Measurements from ENCODE around the gene MRTFB.

MRTFB gene

DNA sequence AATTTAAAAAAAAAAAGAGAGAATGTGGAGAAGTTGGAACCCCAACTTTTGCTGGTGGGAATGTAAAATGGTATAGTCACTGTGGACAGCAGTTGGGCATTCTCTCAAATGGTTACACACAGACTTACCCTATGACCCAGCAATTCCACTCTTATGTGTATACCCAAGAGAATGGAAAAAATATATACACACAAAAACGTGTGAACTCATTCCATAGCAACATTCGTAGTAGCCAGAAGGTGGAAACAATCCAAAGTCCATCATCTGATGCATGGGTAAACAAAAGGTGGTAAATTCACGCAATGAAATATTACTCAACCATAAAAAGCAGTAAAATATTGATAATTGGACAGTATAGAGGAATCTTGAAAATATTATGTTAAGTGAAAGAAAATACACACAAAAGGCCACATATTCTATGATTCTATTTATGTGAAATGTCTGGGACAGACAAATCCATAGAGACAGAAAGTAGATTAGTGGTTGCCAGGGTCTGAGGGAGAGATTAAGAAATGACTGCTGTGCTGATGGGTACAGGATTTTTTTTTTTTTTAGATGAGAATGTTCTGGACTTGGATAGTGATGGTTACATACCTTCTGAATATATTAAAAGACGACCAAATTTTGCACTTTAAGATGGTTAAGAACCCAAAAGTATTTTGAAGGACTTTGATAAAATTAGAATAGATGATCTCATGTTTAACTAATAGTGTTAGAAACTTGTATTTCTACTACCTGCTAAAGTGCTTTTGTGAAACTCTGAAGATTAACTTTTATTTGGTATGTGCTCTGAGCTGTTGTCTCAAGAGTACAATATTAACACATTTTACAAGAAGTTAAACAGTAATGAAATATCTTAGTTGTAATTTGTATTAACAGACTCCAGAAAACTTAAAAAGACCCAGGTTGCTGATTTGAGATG, 60.9 kb downstream of the MRTFB start:
- no peak for DNase-seq (ENCODE audit: low read depth, low spot score)

- peak; percentile 17 for DNase-seq (ENCODE audit: low read depth, low spot score)
These were observed 61.6 kb downstream of the MRTFB start for GRCh38 chr16:14132696-14133048.

- DNase-seq (ENCODE audit: low read depth, low spot score), result no peak
These were observed 62.8 kb downstream of the MRTFB start for GRCh38 chr16:14133907-14134306.

GRCh38 chr16:14135704-14136103, 64.6 kb downstream of the MRTFB start:
- no peak for DNase-seq (ENCODE audit: low read depth, low spot score)

GRCh38 chr16:14139872-14140271, 68.8 kb downstream of the MRTFB start:
- DNase-seq (ENCODE audit: low read depth, low spot score), result no peak

GRCh38 chr16:14140923-14141322, 69.8 kb downstream of the MRTFB start:
- no peak for DNase-seq (ENCODE audit: low read depth, low spot score)

DNA sequence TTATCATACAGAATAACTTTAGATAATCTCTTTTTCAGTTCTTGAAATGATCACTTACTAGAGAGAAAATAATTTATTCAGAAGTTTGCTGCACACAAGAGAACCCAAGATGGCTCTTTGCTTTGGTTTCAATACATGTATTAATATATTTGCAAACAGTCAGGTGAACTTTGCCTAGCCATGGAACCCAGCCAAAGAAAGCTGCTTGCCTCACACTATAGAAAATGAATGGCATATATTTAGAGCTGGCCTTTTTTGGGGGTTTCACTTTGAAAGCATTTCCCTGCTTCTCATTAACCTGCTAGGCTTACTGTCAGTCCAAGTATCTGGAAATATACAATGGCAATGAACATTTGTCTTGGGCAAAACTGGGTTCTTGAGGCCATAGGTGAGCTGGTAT, 75.3 kb downstream of the MRTFB start:
- DNase-seq (ENCODE audit: low read depth, low spot score), result no peak

DNA sequence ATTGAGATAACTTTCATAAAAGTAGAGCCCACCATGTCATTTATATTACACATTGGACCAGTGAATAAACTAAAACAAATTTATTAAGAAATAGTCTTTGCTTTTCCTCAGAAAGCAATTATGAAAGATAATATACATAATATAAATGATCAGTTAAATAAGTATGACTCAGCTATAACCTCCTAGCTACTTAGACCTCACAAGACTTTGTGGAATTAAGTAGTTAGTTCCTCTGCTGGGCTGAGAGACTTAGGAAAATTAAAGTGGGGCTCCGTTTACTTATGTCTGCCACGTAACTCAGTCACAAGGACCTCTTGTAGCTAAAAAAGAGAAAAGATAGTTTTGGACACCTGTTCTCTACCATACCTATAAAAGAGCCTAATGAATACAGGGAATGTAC, 76.9 kb downstream of the MRTFB start:
- DNase-seq (ENCODE audit: low read depth, low spot score), result no peak

- DNase-seq (ENCODE audit: low read depth, low spot score), result peak; percentile 26
These were observed 77.5 kb downstream of the MRTFB start for GRCh38 chr16:14148569-14148968.

- DNase-seq (ENCODE audit: low read depth, low spot score), result no peak
These were observed 79.7 kb downstream of the MRTFB start for GRCh38 chr16:14150796-14151195.

- DNase-seq (ENCODE audit: low read depth, low spot score), result peak; percentile 14
These were observed 80.3 kb downstream of the MRTFB start for GRCh38 chr16:14151256-14152030.

DNA sequence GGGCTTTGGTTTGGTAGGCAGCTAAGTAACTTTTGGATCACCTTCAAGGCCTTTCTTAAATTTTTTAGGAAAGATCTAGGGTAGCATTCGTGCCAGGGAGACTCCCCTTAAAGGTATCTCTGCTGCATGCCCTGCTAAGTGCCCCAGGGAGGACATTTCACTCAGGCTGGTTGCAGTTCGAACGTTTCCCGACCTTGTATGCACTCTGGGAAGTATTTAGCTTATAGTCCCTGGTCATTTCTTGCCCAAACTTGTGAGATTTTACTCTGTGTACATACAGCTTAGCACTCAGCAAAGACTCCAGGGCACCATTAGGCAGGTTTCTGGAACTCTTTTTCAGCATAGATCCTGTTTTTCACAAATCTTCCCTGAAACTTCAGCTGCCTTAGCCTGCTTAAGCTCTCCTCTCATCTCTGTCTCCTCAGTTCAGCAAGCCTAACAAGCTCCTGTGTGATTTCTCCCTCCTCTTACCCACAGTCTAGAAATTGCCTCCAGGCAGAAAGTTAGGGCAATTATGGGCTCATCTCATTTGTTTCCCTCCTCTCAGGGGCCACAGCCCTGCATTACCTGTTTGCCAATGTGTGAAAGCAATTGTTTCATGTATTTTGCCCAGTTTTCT, 84.6 kb downstream of the MRTFB start:
- DNase-seq (ENCODE audit: low read depth, low spot score), result no peak

DNA sequence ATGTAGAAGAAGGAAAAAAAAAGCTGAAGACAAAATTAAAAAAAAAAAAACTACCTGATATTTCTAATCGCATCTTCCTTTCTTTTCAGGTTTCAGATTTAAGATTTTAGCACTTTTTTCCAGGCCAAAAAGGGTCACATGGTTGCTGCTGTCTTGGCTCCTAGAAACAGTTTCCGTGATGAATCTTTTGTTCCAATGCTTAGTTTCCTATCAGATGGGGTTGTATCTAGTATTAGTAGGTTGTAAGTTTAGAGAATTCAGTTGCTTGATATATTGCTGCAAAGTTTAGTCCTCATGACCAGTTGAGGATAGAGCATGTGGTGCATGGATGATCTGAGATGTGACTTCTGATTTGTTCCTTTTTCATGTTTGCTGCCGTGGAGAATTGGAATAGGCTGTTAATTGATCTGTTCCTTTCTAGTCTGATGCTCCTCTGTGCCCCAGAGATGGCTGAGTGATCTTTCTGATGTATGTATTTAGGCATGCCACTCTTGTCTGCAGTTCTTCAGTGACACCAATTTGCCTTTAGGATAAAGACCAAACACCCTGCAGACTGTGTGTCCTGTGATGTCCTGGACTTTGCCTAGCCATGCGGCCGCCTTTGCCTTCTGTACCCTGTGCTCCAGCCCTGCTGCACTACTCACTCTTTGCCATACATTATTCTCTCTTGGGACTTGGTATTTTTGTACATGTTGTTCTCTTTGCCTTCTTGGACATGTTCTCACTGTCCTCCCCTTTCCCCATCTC, 94.0 kb downstream of the MRTFB start:
- DNase-seq (ENCODE audit: low read depth, low spot score), result no peak

DNA sequence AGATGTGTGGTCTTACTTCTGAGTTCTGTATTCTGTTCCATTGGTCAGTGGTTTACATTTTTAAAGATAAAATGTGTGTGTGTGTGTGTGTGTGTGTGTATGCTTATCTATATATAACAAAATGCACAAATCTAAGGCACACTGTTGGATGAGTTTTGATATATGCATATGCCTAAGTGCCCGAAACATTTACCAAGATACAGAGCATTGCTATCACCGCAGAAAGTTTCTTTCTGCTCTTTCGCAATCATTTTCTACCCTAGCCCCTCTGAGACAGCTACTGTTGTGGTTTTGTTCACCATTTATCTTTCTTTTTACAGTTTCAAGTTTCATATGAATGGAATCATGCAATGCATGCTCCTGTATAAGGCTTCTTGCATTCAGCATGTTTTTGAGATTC, 97.0 kb downstream of the MRTFB start:
- DNase-seq (ENCODE audit: low read depth, low spot score), result no peak

GRCh38 chr16:14172200-14172809, 101.2 kb downstream of the MRTFB start:
- peak; percentile 26 for DNase-seq (ENCODE audit: low read depth, low spot score)

GRCh38 chr16:14175086-14175485, 104.0 kb downstream of the MRTFB start:
- no peak for DNase-seq (ENCODE audit: low read depth, low spot score)

DNA sequence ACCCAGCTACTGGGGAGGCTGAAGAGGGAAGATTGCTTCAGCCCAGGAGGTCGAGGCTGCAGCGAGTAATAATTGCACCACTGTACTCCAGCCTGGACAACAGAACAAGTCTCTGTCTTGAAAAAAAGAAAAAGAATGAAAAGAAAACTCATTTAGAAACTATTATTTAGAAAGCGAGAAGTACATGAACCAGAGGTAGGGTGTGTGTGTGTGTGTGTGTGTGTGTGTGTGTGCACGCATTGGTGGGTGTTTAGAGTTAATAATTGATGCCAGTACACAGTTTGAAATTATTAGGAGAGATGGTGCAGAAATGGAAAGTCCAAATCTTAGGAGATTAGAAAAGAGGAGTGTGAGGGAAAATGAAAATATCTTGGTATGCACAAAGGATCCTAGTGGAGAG, 106.6 kb downstream of the MRTFB start:
- no peak for DNase-seq (ENCODE audit: low read depth, low spot score)

- DNase-seq (ENCODE audit: low read depth, low spot score), result no peak
These were observed 108.0 kb downstream of the MRTFB start for GRCh38 chr16:14179116-14179515.

DNA sequence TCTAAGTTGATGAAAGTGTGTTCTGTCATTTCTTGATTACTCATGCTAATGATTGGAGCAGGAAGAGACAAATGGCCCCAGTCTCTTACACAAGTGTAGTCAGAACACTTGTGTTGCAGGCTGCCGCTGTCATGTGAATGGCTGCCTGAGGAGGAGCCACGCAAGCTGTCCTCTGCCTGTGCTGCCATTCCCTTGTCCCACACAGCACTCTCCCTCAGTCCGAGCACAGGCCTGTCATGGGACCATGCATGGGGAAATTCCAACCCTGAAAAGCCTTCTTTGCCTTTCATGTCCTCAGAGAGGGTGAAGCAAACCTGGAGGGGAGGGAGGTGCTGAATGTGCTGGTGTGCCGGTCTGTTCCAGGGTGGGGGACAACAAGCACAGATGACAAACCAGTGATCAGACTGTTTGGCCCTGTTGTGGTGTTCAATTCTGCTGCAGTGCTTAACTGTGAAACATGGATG, 109.4 kb downstream of the MRTFB start:
- DNase-seq (ENCODE audit: low read depth, low spot score), result no peak

DNA sequence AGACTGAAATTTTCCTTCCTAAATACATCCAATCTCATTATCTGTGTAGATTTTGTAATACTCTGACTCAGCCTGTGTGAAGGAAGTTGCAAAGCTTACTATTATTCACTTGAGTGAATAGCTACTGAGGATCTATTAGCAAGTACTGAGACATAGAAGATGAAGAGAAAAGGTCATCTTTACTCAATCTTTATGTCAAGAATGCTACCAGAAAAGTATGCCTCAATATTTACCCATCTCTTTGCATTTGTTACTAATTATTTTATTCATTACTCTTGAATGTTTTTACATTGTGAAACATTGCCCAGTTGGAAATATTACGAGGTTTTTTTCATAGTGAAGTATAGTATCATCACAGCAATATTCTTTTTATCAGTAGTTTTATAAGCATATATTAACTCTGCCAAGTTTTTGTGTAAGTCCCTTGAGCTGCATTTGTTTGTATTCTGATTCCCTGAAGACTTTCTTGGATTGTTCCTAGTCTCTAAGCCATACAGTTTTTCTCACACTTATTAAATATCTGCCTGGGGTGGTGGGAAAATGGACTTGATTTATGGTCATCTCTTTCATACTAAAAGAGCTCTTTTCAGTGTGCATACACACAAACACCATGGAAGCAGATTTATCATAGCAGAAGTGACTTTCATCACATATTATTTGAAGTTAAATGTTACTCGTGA, 110.4 kb downstream of the MRTFB start:
- DNase-seq (ENCODE audit: low read depth, low spot score), result peak; percentile 25

DNA sequence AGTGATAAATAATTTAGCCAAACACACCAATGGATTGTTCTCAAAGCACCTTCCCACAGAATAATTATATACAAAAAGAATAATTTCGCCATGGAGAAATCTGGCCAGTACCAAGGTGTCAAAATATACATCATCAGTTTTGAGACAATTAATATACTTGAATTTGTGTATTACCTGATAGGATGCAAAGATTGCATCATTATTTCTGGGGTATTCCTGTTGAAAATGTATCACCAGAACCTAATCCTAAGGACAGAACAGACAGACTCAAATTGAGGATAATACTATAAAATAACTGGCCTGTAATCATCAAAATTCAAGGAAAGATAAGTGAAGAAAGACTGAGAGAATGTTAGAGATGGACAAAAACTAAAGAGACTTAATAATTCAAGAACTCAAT, 111.9 kb downstream of the MRTFB start:
- DNase-seq (ENCODE audit: low read depth, low spot score), result no peak
